Measurements from ENCODE around the gene ABHD15.

The ABHD15 gene

DNA sequence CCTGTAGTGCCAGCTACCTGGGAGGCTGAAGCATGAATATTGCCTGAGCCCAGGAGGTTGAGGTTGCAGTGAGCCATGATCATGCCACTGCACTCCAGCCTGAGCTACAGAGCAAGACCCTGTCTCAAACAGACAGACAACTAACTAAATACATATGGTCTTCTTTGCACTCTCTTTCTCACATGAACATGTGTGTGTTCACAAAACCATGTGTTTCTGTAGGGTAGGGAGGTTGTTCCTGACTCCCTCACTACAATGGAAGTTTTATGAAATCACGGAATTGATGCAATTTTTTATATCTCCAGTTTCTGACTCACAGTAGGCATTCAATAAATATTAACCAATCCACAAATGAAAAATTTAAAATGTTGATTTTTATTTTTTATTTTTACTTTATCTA lies 48.5 kb downstream of the ABHD15 start:
- no peak for DNase-seq

DNA sequence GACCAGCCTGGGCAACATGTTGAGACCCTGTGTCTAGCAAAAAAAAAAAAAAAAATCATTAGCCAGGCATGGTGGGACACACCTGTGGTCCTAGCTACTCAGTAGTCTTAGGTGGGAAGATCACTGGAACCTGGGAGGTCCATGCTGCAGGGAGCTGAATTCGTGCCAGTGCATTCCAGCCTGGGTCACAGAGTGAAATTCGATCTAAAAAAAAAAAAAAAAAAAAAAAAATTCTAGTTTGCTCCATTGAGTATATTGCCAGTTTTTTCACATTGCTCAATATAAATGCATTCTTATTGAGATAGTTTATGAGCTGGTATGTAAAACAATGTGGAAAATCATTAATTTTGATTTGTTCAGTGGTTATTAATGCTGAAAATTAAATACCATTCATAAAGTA lies 52.0 kb downstream of the ABHD15 start:
- DNase-seq: no peak

- DNase-seq: no peak
These were observed 55.9 kb downstream of the ABHD15 start for GRCh38 chr17:29510953-29511352.

All from NCI-H1417 (cell line).